HFFc6 (cell line): ENCODE results near the gene BRD4. TPM values are rescaled to one million over a fixed set of nuclear protein-coding genes. Genes with fewer than 3 reads are reported as not detected.

ENCODE experiments used
- DNase-seq: peaks from one replicate; pipeline ENCODE4 v3.0.0-alpha.2; 2018
- H3K27ac Mint-ChIP-seq: 2 replicates; pipeline ENCODE4 v1.8.0; 2020; ENCODE audit warnings: mild to moderate bottlenecking, mixed read lengths
- H3K27me3 Mint-ChIP-seq: 2 replicates; pipeline ENCODE4 v1.8.0; 2021; ENCODE audit warnings: mild to moderate bottlenecking, moderate library complexity, mixed read lengths; ENCODE audit not compliant: insufficient read depth
- H3K36me3 Mint-ChIP-seq: 2 replicates; pipeline ENCODE4 v1.8.0; 2021; ENCODE audit warnings: low read depth, mixed read lengths
- H3K4me1 Mint-ChIP-seq: 2 replicates; pipeline ENCODE4 v1.8.0; 2020; ENCODE audit warnings: low read depth, mixed read lengths
- H3K4me3 Mint-ChIP-seq: 2 replicates; pipeline ENCODE4 v1.8.0; 2020; ENCODE audit warnings: mild to moderate bottlenecking, moderate library complexity, mixed read lengths
- H3K9me3 Mint-ChIP-seq: 2 replicates; pipeline ENCODE4 v1.8.0; 2020; ENCODE audit warnings: mild to moderate bottlenecking, mixed read lengths
- total RNA-seq, 6 experiments: library from RNA; stranded (reverse); fragmentation: NEBNext Ultra II Directional; extraction: Animal tissue kit (Norgen Biotek cat#: 25700); gene quantifications; 2 replicates in 1 of 6; 3 replicates in 5 of 6; pipeline ENCODE4 v1.2.3, GENCODE V29; 2021
- TF ChIP-seq, protein P1 (sequence below): fragments of 200-600 bp; sonication (generic); IDR thresholded peaks from 2 replicates; pipeline ENCODE4 v1.5.0; 2021; ENCODE audit warnings: antibody characterized with exemption, mild to moderate bottlenecking

Gene BRD4
- total RNA-seq, 6 experiments from 2014 or later, result 74.9 to 85.2 (median 81.5) TPM

- peak overlapping the region; percentile 96 for H3K27ac Mint-ChIP-seq
- peak overlapping the region; percentile 73 for H3K4me3 Mint-ChIP-seq
- peaks cover 5% of the 10 kb centered on the region; the same call in 1 of the 2 replicates for H3K27me3 Mint-ChIP-seq
- H3K9me3 Mint-ChIP-seq, result no peaks in the 10 kb centered on the region
- peak; percentile 94 for DNase-seq
- TF ChIP-seq, protein P1, sequence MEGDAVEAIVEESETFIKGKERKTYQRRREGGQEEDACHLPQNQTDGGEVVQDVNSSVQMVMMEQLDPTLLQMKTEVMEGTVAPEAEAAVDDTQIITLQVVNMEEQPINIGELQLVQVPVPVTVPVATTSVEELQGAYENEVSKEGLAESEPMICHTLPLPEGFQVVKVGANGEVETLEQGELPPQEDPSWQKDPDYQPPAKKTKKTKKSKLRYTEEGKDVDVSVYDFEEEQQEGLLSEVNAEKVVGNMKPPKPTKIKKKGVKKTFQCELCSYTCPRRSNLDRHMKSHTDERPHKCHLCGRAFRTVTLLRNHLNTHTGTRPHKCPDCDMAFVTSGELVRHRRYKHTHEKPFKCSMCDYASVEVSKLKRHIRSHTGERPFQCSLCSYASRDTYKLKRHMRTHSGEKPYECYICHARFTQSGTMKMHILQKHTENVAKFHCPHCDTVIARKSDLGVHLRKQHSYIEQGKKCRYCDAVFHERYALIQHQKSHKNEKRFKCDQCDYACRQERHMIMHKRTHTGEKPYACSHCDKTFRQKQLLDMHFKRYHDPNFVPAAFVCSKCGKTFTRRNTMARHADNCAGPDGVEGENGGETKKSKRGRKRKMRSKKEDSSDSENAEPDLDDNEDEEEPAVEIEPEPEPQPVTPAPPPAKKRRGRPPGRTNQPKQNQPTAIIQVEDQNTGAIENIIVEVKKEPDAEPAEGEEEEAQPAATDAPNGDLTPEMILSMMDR, result peak; percentile 79
- H3K4me1 Mint-ChIP-seq, result peaks cover 64% of the 10 kb centered on the region
- peaks cover 24% of the 10 kb centered on the region for H3K36me3 Mint-ChIP-seq
Measured at GRCh38 chr19:15251749-15252397, 80.5 kb downstream of the BRD4 start.

- Mint-ChIP-seq H3K4me1 (peaks cover 69% of the 10 kb centered on the region), H3K4me3 (peak overlapping the region; percentile 73), H3K9me3 (no peaks in the 10 kb centered on the region), H3K27ac (peak overlapping the region; percentile 96), H3K27me3 (peaks cover 5% of the 10 kb centered on the region; the same call in 1 of the 2 replicates), H3K36me3 (peaks cover 28% of the 10 kb centered on the region)
- DNase-seq, result peak; percentile 62
- TF ChIP-seq, protein P1, result no peak
Measured at GRCh38 chr19:15251010-15251748, 81.2 kb downstream of the BRD4 start.

GRCh38 chr19:15250640-15250993 is 81.7 kb downstream of the BRD4 start:
- Mint-ChIP-seq H3K9me3 (no peaks in the 10 kb centered on the region), H3K4me3 (peak overlapping the region; percentile 73), H3K36me3 (peaks cover 28% of the 10 kb centered on the region), H3K27me3 (peaks cover 7% of the 10 kb centered on the region; the same call in 1 of the 2 replicates), H3K27ac (peak overlapping the region; percentile 96), H3K4me1 (peaks cover 75% of the 10 kb centered on the region)
- DNase-seq, result peak; percentile 6
- TF ChIP-seq, protein P1, result no peak

GRCh38 chr19:15249972-15250639 is 82.2 kb downstream of the BRD4 start:
- peaks cover 75% of the 10 kb centered on the region for H3K4me1 Mint-ChIP-seq
- peak; percentile 87 for DNase-seq
- H3K27me3 Mint-ChIP-seq, result peaks cover 7% of the 10 kb centered on the region; the same call in 1 of the 2 replicates
- H3K4me3 Mint-ChIP-seq, result peak overlapping the region; percentile 73
- TF ChIP-seq, protein P1, result peak; percentile 41; the same call in 1 of the 2 replicates
- no peaks in the 10 kb centered on the region for H3K9me3 Mint-ChIP-seq
- H3K36me3 Mint-ChIP-seq, result peaks cover 28% of the 10 kb centered on the region
- H3K27ac Mint-ChIP-seq, result peak overlapping the region; percentile 96

DNA sequence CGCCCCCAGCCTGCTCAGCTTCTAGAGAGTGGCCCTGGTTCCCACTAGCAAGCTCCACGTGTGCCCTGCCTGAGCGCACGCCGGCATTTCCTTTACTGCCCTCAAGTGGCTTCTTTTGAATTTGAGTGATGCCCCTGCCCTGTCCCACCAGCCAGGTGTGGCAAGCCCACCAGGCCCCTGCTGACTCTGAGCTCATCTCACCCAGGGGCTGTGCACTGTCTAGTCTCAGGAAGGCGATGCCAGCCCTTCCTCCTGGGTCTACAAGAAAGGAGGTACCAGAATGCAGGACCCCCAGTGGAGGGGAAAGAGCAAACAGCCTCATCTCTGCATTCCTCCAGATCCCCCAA is 82.8 kb downstream of the BRD4 start:
- H3K27me3 Mint-ChIP-seq, result peaks cover 10% of the 10 kb centered on the region; the same call in 1 of the 2 replicates
- H3K36me3 Mint-ChIP-seq, result peaks cover 28% of the 10 kb centered on the region
- TF ChIP-seq, protein P1, result no peak
- no peak for DNase-seq
- peaks cover 75% of the 10 kb centered on the region for H3K4me1 Mint-ChIP-seq
- peak overlapping the region; percentile 73 for H3K4me3 Mint-ChIP-seq
- H3K9me3 Mint-ChIP-seq, result no peaks in the 10 kb centered on the region
- H3K27ac Mint-ChIP-seq, result peak overlapping the region; percentile 96
